CD4-positive, alpha-beta T cell treated with Interleukin-4 for 1 hour (primary cell): Measurements from ENCODE around the gene FRMPD4.

Experiments
- DNase-seq, 2 donors: peaks; one replicate each; pipeline ENCODE4 v3.0.0-alpha.2; 2020 to 2022

FRMPD4 gene

DNA sequence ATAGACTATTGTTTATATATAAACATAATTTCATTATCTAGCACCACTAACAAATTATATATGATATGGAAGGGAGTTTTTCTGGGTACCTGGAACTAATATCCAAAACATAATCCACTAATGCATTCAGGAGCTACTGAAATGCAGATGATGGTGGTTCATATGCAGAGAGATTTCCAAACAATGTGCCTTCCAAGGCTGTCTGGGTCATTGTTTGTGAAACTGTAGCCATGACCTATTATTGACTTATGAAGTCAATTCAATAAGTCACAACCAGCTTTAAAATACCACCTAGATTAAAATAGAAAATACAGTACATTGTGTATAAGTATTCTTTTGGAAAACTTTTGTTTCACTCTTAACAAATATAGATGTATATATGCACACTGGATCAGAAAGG, 415.9 kb downstream of the FRMPD4 start:
- DNase-seq: no peak

- DNase-seq: no peak
Measured at GRCh38 chrX:12563121-12563520, 424.8 kb downstream of the FRMPD4 start.

GRCh38 chrX:12564221-12564620, 425.9 kb downstream of the FRMPD4 start:
- DNase-seq: no peak

GRCh38 chrX:12567857-12568256, 429.6 kb downstream of the FRMPD4 start:
- DNase-seq: peak in 1 of 2 donors; percentile 0

- DNase-seq: no peak
Measured at GRCh38 chrX:12570859-12571501, 432.7 kb downstream of the FRMPD4 start.

GRCh38 chrX:12579311-12579710, 441.0 kb downstream of the FRMPD4 start:
- no peak for DNase-seq

DNA sequence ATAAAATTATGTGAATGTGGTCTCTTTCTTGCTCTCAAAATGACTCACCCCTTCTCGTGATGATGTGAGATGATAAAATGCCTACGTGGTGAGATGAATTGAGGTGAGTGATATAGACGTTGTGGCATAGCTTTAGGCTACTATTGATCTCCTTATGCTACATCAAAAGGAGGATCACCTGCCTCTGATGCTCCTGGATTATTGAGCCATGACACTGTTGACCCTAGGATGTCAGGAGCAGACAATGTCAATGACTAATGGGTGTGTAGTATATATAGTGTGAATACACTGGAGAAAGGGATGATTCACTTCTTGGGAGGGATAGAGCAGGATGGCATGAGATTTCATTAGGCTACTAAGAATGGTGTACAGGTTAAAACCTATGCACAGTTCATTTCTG, 442.3 kb downstream of the FRMPD4 start:
- no peak for DNase-seq

DNA sequence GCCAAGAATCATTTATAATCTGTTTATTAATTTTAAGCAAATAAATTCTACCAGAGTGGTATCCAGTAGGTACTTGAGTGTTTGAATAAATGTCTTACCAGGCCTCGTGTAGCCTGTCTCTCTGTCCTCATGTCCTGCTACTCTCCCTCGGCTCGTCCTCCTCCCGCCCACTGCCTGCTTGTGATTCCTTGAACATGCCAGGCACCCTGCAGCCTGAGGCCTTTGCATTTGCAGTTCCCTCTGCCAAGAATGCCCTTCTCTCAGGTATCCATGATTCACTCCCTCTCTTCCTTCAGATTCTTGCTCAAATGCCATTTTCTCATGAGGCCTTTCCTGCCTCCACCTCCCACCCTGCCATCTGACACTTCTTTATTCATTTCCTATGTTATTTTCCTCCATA, 443.3 kb downstream of the FRMPD4 start:
- DNase-seq: no peak

GRCh38 chrX:12582649-12583048, 444.4 kb downstream of the FRMPD4 start:
- no peak for DNase-seq

DNA sequence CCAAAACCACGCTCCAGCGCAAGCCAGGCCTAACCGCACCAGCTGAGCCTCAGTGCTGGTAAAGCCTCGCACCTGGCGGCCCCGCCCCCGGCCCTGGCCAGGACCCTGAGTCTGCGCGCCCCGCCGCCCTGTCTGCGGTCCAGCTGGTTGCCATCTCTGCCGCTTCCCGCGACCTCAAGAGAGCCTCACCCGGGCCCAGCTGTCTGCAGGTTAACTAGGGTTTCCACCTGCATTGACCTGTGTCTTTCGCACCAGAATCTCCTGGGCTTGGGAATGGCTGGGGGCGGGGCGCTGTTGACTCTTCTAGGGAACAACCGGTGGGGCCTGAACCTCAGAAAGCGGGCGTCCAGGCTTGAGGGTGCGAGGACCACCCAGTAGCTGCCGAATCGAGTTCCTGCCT, 445.3 kb downstream of the FRMPD4 start:
- no peak for DNase-seq

GRCh38 chrX:12595720-12596119, 457.4 kb downstream of the FRMPD4 start:
- no peak for DNase-seq

DNA sequence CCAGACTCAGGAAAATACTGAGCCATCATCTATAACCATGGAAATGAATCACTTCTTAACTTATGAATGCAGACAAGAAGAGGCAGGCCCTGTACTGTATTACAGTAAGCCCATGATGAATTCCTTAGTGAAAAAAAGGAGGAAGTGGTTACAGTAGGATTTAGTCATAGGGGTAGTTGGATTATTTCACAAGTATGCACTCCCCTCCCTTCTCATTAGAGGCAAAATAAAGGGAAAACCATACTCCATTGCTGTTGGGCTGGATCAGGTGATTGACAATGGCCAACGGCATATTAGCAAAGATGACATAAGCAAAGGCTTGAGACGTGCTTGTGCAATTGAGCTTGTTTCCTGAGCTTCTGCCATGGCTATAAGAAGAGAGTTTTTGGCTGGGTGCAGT, 471.8 kb downstream of the FRMPD4 start:
- no peak for DNase-seq

- DNase-seq: no peak
Measured at GRCh38 chrX:12611471-12611870, 473.2 kb downstream of the FRMPD4 start.

DNA sequence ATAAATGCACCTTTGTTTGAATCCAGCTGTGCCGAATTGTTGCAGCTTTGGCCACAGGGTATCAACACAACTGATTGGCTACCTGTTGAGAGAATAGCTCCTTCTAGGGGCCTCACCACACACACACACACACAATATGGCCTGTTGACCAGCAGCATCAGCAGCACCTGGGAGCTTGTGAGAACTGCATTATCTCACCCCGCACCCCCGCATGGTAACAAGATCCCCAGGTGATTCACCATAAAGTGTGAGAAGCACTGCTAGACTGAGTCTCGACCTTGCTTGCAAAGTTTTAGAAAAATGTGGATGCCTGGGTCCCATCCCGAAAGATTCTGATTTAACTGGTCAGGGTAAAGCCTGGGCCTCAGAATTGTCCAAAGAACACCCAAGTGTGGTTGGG, 476.0 kb downstream of the FRMPD4 start:
- no peak for DNase-seq

- no peak for DNase-seq
Measured at GRCh38 chrX:12615061-12615460, 476.8 kb downstream of the FRMPD4 start.

DNA sequence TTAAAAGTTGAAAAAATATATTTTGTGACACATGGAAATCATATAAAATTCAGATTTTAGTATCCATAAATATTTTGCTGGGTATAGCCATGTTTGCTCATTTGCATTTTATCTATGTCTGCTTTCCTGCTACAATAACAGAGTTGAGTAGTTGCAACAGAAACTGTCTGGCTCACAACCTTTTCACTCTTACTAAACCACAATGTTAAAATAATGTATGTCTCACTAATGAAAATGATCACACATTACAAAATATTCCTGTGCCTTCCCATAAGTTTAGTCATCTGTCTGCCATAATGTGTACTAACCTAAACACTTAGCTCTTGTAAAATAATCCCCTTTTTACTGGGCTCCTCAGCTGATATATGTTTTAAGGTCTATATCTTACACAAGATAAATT, 479.0 kb downstream of the FRMPD4 start:
- no peak for DNase-seq

GRCh38 chrX:12647230-12647629, 509.0 kb downstream of the FRMPD4 start:
- DNase-seq: no peak

- no peak for DNase-seq
Measured at GRCh38 chrX:12648995-12649394, 510.7 kb downstream of the FRMPD4 start.

DNA sequence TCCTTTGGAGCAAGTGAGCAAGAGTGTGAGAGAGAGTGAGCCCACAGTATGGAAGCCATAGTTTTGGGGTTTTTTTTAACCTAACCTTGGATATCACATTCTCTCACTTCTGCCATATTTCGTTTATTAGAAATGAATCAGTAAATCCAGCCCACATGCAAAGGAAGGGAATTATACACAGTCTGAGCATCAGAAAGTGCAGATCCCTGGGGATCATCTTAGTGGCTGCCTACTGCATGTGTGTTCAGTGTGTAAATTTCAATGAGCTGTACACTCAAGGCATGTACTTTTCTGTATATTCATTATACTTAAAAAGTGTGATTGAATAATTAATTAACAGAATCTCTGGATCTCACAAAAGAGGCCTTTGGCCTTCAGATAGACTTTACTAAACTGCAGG, 519.2 kb downstream of the FRMPD4 start:
- no peak for DNase-seq

DNA sequence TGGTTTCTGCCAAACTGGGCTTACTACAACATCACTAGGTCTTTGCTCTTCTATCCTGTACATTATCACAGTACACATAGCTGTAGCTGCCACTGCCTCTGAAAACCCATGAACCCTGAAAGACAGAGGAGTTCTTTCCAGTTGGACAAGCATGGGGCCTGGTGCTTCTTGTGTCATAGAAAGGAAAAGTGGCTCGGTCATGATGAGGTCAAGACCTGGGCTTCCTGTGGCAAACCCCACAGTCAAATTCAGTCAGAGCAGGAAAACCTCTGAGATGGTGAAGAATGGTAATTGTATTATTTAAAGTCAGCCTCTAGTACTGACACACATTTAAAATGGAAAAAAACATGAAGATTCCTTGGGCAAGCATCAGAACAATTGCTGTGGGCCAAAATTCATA, 519.6 kb downstream of the FRMPD4 start:
- no peak for DNase-seq

DNA sequence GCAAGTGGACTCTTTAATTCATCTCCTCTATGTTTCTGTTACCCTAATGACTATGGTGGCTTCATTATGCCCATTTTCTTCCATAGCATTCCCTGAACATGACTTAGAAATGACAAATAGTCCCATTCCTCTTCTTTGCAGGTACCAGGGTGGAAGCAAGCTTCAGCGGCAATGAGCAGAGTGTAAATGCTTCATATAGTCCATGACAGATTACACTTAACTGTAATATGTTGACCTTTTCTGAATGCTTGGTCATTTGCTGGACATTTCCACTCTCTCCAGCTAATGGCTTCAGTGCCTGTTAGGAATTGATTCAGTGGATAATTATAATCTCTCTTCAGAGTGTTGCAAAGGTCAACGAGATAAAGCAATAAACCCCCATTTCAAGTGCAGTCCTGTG, 523.2 kb downstream of the FRMPD4 start:
- no peak for DNase-seq

DNA sequence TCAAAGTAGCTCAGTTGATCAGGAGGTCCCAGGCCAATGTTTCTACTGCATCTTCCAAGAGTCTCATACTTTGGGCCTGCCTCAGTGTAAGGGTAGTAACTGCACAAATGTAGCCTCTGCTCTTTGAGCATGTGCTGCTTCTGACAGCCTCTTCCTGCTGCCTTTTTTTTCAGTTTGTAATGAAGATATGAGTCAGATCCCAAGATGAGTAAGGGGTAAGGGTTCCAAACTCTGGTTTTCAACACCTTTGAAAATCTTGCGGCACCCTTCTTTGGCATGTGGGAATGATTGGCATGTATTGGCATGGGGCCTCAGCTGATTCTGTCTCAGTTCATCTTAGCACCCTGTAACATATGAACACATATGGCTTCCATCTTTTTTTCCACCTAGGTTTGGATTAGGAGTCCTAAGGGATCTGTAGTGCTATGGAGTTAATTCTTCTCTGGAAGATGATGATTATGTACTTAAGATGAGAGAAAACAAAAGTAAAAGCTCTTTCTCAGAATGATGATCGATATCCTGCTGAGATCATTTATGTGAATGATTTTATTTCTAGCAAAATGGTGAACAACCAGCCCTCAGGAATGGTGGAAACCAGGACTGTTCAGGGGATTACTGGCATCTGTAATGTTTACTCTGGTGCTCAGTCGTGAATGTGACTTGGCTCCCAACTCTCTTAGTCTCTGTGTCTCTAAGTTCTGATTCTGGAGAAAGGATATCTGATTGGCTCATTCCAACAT, 534.3 kb downstream of the FRMPD4 start:
- DNase-seq: no peak

- no peak for DNase-seq
Measured at GRCh38 chrX:12673487-12673886, 535.2 kb downstream of the FRMPD4 start.

DNA sequence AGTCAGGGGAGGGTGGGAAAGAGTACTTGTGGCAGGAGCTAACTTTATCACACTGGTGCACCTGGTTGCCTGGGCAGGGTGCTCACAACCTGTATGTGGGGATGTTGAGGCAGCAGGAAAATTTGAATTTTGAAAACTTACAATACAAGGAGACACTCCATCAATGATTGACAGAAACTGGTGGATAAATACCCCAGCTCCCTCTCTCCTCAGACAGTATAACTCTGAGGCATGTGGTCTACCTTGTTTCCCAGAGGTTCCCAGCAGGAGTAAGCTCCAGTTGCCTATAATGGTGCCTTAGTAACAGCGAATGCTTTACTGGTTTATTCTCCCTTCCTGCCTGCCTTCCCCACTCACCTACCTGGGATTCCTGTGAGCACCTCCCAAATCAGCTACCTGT, 541.2 kb downstream of the FRMPD4 start:
- DNase-seq: no peak

DNA sequence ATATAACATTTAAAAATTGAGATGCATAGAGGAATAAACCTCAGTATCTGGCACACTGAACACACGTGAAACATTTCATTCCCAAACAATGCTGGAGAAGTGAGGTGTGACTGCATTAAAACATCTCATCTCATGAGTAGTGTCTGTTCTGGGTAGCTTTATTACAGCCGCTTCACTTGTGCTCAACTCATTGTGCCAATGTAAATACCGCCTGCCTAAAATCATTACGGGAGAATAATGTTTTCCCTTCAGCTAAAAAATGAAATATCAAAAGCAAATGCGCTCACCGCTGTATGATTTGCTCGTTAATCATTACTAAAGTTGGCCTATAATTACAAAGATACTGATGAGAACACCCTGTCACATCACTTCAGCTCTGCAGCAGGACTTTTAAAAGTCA, 542.8 kb downstream of the FRMPD4 start:
- no peak for DNase-seq
